Activated T-helper 1 cell treated with anti-CD3 and anti-CD28 coated beads, Interleukin-2, amount 50 U/mL, for 16 hours (primary cell): ENCODE measurements around the gene DDOST.

Source experiments
- DNase-seq, 2 donors: peaks; one replicate each; pipeline ENCODE4 v3.0.0-alpha.2; 2020; ENCODE audit warnings: low read depth in 1 of 2, low spot score in 1 of 2

The DDOST gene

DNA sequence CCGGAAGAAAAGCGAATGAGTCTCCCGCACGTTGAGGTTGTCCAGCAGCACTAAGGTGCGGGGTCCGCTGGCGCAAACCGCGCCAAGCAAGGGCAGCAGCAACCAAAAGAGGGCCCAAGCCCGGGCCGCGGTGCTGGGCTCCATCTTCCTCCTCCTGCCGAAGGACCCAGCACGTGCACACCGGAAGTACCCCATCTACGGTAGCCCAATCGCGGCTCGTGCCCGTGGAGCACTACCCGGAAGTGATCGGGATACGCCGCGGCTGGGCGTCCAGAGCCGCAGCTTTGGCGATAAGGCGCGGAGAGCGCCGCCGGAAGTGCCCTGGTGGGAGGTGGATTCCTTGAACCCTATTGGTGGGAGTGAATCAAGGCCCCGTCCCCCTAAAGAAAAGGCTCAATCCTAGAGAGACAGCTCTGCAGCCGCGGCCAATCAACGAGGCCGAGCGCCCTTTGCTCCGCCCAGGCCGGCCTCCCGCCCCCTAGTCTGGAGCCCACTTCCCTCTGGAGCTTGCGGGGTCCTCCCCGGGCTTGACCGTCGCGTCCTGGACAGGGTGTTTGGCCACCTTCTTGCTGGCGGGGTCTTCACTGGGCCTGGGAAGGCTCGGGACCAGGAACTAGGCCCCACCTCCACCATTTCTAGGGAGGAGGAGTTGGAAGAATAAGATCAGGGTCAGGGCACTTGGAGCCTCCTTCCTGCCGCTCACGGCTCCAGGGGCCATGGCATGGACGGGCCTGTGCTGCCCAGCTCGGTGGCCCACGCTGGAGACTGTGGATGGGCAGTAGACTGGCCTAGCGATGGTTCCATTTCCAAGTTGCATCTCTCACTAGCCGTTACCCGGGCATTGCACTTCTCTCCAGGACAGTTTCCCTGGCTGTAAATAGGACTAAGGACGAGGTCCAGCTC is at the start of gene DDOST:
Gene DDOST (minus strand): TSS at position 163 of the 903 bp plus-strand sequence. CDS start 19 bp downstream, at position 144.
- DNase-seq: peak; percentile 87 to 94

DNA sequence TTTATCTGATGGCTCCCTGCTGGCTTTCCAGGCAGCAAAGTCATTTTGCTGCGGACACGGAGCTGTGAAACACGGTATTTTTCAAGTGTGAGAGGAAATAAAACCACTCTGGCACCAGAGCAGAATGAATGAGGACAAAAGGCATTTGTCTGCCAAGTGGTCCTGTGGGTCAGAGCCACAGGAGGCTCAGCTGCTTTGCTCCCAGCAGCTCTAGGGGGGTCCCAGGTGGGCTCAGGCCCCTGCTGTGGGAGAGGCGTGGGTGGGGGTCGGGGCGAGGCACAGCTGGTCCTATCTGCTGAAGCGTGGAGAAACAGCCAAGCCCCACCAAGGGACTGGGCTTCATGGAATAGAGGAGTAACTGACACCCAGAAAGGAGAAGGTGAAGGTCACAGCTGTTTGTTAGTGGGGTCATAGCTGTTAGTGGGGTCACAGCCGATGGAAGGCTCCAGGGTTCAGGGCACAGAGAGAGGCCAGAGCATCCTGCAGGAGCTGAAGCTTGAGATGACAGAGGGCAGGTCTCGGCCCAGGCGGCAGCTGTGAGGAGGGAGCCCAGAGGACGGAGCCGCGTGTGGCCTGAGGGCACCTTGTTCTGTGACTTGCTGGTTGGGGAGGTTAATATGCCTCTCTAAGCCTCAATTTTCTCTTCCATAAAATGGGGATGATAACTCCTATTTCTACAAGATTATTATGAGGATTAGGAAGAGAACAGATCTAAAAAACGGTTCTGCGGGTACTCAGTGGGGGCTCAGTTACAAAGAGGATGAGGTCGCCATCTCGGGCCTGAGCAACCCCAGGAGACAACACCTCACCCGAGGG is 49.5 kb upstream of the DDOST start:
- no peak for DNase-seq

DNA sequence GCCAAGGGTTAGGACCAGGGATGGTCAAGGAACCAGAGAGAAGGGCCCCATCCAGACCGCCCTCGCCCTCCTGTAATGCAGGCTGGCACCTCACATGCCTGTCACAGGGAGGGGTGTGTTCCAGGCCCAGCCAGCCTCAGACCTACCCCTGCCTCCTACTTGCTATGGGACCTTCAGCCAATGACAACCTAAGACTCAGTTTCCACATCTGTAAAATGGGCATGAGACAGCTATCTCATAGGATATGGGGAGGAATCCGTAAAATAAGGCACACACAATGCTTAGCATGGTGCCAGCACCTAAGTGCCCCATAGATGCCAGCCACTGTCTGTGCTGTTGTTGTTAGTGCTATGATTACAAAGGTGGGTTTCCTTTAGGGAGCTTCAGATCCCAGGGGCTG is 48.7 kb upstream of the DDOST start:
- DNase-seq: no peak

DNA sequence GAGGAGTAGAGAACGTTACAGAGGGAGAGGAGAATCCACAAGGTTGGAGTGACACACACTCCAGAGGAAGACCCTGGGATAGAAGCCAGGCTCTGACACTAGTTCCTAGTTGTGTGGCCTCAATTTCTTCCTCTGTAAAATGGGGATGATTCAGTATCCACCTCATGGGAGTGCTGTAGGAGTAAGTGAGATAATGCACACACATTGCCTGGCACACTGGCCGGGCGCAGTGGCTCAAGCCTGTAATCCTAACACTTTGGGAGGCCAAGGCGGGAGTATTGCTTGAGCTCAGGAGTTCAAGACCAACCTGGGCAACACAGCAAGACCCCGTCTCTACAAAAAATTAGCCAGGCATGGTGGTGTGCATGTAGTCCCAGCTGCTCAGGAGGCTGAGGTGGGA is 47.7 kb upstream of the DDOST start:
- no peak for DNase-seq

DNA sequence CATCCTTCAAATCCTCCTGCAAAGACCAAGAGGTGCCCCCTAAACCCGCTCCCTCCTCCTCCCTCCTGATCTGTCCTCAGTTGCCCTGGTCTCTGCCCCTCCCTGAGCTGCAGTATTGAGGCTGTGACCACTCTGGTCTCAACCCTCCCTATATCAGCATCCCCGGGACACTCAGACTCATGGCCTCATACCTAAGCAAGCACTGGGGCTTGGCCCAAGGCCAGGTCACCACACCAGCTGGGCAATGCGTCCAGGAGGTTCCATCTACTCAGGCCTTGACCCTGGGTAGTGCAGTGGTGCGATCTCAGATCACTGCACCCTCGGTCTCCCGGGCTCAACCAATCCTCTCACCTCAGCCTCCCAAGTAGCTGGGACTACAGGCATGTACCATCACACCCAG is 46.9 kb upstream of the DDOST start:
- no peak for DNase-seq

DNA sequence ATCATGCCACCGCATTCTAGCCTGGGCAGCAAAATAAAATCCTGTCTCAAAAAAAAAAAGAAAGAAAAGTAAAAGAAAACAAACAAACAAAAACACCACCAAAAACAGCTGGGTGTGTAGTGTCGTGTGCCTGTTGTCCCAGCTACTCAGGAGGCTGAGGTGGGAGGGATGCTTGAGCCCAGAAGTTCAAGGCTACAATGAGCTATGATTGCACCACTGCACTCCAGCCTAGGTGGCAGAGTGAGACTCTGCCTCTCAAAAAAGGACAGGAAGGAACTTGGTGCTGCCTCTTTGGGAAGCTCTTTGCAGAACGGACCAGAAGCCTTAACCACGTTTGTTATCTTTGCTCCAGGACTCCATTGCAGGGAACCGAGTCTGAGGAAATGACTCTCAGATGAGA is 45.7 kb upstream of the DDOST start:
- DNase-seq: no peak

DNA sequence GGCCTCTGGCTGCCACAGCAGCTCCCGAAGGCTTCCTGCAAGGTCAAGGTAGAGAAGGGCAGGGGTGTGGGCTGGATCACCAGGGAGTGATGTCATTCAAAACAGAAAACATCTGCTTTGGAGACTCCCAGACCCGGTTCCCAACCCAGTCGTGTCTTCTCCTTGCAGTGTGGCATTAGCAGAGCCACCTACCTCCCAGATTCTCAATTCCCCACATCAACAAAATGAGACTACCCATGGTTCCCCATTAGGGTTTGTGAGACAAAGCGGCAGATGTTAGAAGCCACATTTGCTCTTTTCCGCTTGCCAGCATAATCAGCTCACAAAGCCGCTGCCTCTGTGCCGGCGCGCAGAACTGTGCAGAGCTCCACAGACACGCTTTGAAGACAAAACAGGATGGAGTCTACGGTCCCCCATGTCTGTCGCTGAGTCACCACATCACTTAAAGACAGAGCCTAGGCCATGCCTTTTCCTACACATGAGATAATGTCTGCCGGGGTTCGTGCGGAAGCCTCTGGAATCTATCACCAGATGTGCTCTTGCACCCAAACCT is 44.1 kb upstream of the DDOST start:
- DNase-seq: no peak

DNA sequence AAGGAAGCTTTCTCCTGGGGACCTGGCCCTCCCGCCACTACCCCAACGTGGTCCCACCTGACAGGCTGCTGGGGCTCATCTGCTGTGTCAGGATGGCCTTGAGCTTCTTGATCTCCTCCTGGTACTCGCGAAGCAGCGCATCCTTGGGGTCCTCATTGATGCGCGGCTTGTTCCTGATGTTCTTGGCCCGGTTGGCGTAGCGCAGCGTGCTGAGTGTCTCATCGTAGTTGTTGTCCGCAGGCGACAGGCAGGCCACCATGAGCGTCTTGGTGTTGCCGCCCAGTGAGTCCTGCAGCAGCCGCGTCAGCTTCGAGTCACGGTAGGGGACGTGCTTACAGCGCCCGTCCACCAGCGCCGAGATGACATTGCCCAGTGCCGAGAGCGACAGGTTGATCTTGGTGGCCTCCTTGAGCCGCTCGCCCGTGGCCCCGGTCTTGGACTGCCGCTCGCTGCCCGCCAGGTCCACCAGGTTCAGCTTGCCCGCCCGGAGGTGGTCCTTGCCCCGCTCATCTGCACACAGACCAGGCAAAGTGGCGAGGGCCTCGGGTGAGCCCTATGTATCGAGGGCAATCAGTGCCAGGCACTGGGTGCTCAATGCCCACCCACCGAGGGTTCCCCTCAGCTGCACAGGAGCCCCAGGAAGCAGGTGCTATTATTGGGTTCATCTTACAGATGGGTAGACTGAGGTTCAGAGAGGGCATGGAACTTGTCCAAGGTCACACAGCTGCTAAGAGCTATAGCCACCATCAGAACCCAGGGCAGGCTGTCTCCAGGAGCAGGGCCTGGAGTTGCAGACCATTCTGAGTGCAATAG is 43.4 kb upstream of the DDOST start:
- DNase-seq: no peak

DNA sequence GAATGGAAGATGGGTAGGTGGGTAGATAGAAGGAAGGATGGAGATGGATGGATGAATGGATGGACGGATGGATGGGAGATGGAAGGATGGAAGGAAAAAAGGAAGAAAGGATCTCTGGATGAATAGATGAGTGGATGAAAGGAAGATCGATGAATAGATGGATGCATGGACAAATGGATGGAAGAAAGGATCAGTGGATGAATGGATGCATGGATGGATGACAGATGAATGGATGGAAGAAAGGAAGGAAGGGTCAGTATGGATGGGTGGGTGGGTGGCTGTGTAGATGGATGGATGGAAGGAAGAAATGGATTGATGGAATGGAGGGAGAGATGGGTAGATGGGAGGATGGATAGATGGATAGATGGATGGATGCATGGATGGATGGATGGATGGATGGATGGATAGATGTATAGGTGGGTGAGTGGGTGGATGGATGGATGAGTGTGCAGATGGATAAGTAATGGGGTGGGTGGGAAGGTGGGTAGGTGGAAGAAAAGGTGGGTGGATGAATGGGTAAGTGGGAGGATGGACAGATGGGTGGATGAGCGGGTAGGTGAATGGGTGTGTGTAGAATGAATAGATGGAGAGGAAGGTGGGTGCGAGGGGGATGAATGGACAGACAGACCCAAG is 42.1 kb upstream of the DDOST start:
- no peak for DNase-seq

DNA sequence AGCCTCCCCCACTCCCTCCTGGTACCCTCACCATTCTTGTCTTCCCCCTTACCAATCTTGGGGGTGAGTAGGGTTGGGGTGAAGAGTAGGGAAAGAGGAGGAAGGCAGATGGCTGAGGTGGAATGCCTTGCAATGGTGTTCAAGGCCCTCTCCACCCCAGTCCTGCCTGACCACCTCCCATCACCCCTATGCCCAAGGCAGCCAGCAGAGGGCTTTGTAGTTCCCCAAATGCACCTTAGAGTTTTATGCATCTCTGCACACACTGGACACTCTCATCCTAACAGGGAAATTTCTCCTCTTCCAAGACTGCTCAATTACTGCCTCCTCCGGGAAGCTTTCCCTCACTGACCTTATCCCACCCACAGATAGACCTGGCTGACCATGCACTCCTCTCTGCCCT is 41.2 kb upstream of the DDOST start:
- DNase-seq: no peak

DNA sequence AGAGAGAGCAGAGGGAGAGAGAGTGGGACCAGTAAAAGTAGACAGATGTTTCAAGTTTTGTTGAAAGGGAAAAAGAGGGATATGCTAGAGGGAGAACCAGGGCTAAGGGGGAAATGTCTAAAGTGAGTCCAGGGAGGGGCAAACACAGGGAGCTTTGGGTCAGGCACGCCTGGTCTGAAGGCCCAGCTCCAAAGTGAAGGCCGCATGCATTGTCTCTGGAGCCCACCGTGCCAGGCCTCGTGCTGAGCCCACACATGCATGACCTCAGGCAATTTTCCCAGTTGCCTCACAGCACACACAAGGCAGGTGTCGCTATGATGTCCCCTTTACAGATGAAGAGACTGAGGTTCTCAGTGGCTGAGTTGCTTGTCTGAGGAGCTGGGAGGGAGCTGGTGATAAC is 40.7 kb upstream of the DDOST start:
- no peak for DNase-seq

DNA sequence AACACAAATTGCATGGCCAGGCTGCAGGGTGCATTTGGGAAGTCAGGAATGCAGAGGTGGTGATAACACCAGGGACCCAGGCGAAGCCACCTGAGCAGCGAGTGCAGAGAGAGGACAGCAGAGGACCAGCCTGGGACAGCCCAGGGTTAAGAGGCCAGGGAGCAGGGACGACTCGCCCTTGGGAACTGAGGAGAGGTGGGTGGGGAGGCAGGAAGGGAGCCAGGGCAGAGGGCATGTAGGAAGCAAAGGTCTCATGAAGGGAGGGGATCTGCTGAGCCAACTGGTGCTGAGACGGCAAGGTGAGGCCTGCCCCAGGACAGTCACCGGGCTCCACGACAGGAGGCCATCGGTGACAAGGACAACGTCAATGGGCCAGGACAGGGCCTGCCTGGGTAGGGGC is 40.3 kb upstream of the DDOST start:
- DNase-seq: no peak

DNA sequence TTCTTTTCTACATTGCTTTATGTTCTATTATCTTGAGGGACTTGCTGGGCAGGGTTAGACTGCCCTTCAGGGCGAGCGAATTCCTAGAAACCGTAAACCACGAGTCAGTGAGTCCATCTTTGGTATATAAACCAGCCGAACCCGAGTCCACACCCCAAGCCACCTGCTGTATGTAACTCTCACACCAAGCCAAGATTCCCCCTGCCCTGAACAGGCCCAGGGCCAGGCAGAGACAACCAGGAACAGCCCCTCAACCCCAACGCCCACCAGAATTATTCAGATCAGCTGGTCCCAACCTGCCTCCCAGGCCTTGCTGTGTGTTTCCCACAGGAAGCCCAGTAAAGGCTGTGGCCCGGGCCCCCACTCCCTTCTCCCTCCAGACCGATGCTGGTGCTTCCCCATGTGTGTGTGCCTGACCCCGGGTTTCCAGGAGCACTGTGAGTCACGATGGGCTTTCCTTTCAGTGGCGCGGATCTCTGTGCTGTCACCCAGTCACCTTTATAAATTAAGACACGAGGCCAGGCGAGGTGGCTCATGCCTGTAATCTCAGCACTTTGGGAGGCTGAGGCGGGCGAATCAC is 39.6 kb upstream of the DDOST start:
- no peak for DNase-seq

DNA sequence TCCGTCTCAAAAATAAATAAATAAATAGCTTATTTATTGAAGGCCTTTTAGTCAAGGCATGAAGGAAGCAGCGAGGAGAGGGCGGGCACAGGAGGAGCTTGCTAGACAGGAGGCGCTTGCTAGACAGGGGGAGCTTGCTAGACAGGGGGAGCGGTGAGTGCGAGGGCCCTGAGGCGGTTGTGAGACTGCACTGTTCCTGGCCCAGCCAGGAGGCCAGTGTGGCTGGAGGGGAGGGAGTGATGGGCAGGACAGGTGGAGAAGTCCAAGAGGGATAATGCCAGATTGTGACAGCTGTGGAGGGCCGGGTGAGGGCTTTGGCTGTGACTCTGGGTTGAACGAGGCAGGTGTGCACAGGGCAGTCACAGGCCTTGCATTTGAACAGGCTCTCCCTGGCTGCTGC is 38.4 kb upstream of the DDOST start:
- no peak for DNase-seq

DNA sequence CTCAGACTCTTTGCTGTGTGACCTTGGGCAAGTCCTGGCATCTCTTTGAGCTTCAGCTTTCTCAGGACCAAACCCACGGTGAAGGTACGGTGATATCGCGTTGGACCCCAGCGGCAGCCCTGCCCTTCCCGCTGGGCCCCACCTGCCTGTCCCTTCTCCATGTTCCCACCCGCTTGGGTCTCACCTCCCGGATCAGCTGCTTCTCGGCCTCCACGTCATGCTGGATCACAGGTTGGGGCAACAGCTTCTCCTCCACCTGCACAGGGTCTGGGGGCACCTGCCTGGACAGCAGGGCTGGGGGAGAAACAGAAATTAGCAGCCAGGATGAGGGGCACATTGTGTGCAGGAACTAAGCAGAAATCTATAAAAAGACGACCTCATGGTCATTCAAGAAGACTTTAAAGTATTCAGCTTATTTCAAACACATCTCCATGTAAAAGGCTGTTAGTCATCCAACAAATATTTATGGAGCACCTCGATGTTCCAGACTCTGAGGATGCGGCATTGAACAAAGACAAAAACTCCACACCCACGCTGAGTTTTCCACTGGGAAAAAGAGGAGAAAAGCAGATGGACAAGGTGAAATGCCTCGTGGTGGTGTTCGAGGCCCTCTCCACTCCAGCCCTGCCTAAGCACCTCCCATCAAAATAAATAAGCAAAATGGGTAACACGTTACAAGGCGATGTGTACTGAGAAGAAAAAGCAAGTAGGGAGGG is 37.2 kb upstream of the DDOST start:
- DNase-seq: no peak

DNA sequence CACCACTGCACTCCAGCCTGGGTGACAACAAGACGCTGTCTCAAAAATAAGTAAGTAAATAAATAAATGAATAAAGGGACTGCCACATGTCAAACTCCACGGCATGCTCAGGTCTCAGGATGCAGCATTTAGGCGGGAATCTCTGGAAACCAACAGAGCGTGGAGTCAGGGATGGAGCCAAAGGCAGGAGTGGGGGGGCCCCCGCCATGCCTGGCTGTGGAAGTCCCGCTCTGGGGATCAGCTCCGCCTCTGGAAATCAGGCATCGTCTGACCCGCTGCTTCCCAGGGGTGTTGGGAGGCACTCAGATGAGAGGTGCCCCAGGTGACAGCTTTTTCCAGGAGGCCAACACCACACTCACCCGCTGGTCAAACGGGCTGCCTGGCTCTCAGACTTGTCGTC is 36.4 kb upstream of the DDOST start:
- no peak for DNase-seq

DNA sequence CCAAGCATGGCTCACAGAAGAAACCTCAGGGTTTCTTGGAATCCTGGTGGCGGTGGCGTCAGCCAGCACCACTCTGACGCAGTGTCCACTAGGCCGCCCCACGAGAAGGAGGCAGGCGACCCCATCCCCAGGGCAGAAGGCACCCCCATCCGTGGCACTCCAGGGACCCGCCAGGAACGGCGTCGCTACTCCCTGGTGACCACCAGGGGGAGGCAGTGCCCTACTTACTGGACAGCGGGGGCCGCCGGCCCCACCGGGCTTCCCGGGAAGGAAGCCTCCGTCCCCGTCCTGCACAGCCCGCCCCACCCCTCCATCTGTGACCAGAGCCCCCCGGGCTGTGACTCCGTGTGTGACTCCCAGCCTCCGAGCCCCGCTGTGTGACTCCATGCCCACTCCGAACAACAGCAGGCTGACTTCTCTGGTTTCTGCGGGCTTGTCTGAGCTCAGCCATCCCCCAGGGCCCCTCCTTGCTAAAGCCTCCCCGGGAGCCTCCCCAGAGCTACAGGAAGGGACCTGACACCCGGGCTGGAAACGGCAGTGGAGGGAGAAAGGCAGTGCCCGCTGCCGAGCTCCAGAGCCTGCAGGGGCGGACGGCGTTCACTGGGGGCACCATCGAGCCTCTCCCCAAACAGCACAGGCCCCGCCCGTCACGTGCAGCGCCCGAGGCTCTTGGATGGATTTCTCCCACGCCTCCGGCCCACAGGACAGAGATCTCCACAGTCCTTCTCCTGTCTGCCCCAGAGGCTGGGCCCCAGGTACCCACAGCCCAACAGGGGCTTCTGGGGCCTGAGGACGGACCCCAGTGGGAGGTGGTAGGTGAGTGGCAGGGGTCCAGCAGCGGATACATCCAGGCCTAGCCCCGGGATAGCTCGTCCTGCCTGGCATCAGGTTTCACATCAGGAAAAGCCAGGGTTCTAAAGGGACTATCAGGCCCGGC is 35.5 kb upstream of the DDOST start:
- DNase-seq: peak; percentile 42 to 46

DNA sequence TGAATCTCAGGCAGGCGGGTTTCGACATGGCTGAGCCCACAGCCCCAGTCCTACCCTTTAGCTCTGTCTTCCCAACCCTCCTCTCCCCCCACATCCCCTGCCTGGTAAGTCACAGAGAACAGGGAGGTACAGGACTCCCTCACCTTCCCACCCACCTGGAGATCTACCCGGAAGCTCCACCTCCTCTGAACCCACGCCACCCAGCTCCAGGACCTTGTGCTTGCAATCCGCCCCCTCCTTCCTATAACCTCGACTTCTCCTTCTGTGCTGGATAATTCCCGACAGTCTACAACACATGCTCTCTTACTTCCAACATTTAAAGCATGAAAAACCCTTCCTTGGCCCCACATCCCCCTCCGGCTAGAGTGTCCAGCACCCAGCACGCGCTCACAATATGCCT is 34.3 kb upstream of the DDOST start:
- no peak for DNase-seq

DNA sequence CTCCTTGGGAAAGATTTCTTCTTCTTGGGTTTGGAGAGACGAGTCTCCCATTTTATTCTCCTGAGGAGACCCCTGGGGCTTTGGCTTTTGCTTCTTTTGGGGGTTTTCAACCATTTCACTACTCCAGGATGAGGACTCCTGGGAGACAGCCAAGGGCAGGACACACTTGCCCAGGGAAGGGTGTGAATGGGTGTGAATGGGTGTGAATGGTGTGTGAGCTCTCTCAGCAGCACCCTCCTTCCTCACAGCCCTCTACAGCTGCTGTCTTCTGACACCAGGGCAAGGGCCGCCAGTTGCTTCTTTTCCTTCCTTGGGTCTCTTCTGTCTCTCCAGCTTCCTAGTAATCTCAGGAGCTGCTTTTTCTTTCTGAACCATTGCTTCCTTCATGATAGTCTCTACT is 32.5 kb upstream of the DDOST start:
- DNase-seq: no peak
